GM21825 (cell line): ENCODE data around the gene ANKRD30B.
"Not testable (repeated sequence)": the region's sequence is repeated elsewhere in the genome, so short reads cannot be mapped to it uniquely, and the experiment has no call there.

Experiments used
- ATAC-seq: cut with Tn5 transposase; IDR thresholded peaks from one replicate; pipeline ENCODE4 v1.9.1; 2021; ENCODE audit warnings: mild to moderate bottlenecking, moderate library complexity; ENCODE audit not compliant: unreplicated experiment

The ANKRD30B gene

GRCh38 chr18:14747513-14748474 lies at the start of gene ANKRD30B:
TSS of gene ANKRD30B (plus strand) at chr18:14748172. CDS start at chr18:14748420, 248 bp downstream.
- ATAC-seq: no peak

DNA sequence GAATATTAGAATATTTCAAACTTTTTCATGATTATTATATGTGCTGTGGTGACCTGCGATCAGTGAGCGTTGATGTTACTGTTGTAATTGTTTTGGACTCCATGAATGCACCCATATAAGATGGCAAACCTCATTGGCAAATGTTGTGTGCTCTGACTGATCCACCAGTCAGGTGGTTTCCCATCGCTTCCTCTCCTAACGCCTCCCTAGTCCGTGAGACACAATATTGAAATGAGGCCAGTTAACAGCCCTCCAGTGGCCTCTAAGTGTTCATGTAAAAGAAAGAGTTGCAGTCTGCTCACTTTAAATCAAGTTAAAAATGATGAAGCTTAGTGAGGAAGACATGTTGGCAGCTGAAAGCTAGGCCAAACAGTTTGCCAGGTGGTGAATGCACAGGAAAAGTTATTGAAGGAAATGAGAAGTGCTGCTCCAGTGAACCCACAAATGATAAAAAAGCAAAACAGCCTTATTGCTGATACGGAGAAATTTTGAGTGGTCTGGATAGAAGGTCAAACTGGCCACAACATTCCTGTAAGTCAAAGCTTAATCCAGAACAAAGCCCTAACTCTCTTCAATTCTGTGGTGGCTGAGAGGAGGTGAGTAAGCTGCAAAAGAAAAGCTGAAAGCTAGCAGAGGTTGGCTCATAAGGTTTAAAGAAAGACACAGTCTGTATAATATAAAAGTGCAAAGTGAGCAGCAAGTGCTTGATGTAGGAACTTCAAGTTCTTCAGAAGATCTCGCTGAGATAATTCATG lies 46.5 kb upstream of the ANKRD30B start:
- not testable (repeated sequence) for ATAC-seq

DNA sequence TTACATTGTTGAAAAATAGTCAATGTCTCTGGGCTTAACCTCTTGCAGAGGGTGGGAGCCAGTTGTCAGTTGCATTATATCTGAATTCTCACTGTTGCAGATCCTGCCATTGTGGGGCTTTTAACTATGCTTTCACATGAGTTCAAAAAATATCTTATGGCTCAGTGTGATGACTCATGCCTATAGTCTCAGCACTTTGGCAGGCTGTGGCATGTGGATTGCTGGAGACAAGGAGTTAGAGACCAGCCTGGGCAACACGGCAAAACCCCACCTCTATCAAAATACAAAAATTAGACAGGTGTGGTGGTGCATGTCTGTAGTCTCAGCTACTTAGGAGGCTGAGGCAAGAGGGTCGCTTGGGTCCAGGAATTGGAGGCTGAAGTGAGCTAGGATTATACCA lies 38.2 kb upstream of the ANKRD30B start:
- not testable (repeated sequence) for ATAC-seq

DNA sequence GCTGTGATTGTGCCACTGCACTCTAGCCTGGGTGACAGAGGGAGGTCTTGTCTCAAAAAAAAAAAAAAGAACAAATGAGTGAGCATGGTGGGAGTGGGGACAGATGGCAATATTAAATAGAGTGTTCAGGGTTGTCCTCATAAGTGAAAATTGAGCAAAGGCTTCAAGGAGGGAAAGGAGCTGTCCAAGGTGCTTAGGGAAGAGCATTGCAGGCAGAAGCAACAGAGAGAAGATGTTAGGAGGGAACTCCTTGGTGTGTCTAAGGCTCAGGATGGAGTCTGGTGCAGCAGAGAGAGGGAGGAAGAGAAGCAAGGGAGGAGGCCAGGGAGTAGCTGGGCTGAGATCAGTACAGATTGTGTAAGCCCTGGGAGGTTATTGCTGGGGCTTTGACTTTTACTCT lies 26.4 kb upstream of the ANKRD30B start:
- not testable (repeated sequence) for ATAC-seq

DNA sequence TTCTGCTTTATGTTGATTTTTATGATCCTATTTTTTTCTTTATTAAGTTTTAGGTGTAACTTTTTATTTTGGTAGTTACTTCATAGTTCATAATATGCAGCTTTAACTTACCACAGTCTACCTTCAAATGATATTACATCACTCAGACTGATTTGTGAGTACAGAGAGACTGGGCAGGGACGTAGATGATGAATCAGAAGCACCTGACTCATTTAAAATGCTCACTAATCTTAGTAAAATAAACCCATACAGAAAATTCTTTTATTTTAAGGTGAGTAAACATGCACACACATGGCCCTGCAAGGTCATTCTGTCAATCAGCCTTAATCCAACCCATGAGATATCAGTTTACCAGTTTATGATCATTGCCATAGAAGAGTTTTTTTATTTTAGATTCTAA lies 8.9 kb upstream of the ANKRD30B start:
- ATAC-seq: not testable (repeated sequence)

GRCh38 chr18:14746897-14747296 lies 1.1 kb upstream of the ANKRD30B start:
- no peak for ATAC-seq

- no peak for ATAC-seq
Measured at GRCh38 chr18:14748496-14748895, 524 bp downstream of the ANKRD30B start.

DNA sequence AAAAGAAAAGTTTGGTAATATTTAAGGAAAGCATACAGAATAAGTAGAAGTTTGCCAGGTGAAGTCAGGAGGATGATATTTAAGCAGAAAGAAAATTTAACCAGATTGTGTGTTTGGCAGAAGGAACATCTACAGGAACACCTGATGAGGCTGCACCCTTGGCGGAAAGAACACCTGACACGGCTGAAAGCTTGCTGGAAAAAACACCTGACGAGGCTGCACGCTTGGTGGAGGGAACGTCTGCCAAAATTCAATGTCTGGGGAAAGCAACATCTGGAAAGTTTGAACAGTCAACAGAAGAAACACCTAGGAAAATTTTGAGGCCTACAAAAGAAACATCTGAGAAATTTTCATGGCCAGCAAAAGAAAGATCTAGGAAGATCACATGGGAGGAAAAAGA lies 15.6 kb downstream of the ANKRD30B start:
- ATAC-seq: not testable (repeated sequence)

DNA sequence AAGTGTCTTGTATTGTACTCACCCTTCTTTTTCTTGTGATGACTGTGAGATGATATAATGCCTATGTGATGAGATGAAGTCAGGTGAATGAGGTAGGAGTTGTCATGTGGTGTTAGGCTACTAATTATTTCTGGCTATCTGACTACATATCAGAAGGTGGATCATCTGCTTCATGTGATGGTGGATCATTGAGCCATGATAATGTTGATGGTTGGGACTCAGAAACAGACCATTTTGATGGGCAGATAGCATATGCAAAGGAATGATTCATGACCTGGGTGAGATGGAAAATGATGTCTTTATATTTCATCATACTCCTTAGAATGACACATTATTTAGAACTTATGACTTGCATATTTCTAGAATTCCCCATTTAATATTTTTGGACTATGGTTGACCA lies 19.5 kb downstream of the ANKRD30B start:
- ATAC-seq: no peak

DNA sequence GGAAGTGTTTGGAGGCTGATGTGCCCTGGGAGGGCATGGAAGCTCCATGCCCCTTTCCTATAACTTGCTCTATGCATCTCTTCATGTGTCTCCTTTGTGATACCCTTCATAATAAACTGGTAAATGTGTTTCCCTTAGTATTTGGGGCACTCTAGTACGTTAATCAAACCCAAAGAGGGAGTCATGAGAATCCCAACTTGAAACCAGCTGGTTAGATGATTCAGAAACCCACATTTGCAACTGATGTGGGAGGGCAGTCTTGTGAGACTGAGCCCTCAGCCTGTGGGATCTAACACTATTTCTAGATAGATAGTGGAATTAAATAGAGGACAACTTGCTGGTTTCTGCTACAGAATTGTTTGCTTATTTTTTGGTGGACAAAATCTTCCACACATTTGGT lies 20.3 kb downstream of the ANKRD30B start:
- ATAC-seq: no peak

DNA sequence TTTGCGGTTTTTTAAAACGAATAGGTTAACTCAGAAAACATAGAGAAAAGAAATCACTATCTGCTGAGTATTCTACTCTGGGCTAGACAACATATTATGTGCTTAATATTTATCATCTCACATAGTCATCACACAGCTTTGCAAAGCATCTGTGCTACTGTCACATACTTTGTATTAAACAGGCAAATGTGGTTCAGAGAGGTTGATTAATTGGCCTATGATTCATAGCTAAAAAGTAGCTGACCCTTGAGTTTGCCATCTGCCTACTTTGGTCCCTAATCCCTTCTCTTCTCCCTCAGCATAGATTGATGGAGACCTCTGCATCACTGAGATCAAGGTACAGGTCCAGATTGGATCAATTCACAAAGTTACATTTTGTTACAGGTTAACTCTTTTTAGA lies 21.4 kb downstream of the ANKRD30B start:
- ATAC-seq: no peak

- ATAC-seq: no peak
Measured at GRCh38 chr18:14776801-14777200, 28.8 kb downstream of the ANKRD30B start.

- ATAC-seq: no peak
Measured at GRCh38 chr18:14781671-14782070, 33.7 kb downstream of the ANKRD30B start.

DNA sequence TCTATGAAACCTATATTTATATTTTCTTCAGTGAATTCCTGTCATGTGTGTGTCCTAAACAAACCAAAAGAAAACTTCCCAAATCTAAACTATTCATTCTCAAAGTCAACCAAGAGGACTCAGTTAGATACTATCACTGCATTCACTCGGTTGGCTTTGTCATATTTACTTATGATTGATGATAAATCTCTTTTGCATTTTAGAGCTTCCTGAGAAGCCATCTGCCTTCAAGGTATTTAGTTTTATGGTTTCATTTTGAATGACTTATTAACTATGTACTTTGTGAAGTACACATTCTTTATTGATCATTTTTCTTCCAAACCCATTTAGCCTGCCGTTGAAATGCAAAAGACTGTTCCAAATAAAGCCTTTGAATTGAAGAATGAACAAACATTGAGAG lies 36.2 kb downstream of the ANKRD30B start:
- no peak for ATAC-seq

GRCh38 chr18:14796876-14797275 lies 48.9 kb downstream of the ANKRD30B start:
- ATAC-seq: not testable (repeated sequence)

GRCh38 chr18:14797969-14798764 lies 50.2 kb downstream of the ANKRD30B start:
- not testable (repeated sequence) for ATAC-seq

DNA sequence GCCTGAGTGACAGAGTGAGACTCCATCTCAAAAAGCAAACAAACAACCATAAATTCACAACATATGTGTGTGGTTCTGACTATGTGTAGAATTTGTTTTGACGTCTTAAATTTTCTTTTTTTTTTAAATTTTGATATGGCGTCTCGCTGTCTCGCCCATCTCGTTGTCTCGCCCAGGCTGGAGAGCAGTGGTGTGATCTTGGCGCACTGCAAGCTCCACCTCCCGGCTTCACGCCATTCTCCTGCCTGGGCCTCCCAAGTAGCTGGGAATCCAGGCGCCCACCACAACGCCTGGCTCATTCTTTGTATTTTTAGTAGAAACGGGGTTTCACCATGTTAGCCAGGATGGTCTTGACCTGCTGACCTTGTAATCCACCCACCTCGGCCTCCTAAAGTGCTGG lies 63.1 kb downstream of the ANKRD30B start:
- ATAC-seq: not testable (repeated sequence)

DNA sequence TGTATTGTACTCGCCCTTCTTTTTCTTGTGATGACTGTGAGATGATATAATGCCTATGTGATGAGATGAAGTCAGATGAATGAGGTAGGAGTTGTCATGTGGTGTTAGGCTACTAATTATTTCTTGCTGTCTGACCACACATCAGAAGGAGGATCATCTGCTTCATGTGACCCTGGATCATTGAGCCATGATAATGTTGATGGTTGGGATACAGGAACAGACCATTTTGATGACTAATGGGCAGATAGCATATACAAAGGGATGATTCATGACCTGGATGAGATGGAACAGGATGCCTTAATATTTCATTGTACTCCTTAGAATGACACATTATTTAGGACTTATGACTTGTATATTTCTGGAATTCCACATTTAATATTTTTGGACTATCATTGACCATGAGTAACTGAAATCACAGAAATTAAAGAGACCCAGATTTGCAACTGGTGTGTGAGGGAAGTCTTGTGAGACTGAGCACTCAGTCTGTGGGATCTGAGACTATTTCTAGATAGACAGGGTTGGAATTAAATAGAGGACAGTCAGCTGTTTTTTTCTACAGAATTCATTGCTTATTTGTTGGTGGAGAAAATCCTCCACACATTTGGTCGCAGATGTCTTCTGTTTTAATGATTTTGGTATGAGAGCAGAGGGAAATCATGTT lies 79.1 kb downstream of the ANKRD30B start:
- not testable (repeated sequence) for ATAC-seq

- not testable (repeated sequence) for ATAC-seq
Measured at GRCh38 chr18:14841607-14842006, 93.6 kb downstream of the ANKRD30B start.

DNA sequence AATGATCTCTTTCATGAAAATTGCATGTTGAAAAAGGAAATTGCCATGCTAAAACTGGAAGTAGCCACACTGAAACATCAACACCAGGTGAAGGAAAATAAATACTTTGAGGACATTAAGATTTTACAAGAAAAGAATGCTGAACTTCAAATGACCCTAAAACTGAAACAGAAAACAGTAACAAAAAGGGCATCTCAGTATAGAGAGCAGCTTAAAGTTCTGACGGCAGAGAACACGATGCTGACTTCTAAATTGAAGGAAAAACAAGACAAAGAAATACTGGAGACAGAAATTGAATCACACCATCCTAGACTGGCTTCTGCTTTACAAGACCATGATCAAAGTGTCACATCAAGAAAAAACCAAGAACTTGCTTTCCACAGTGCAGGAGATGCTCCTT lies 103.6 kb downstream of the ANKRD30B start:
- ATAC-seq: not testable (repeated sequence)
